ENCODE data around the gene SMURF1.

- TF ChIP-seq POLR2A (IDR thresholded peaks at IDR 0.05) (no peak), CTCF (IDR thresholded peaks at IDR 0.05 in 8 of 11, conservative IDR thresholded peaks at IDR 0.05 in 3 of 11) (no peak), POLR2AphosphoS5 (IDR thresholded peaks at IDR 0.05) (no peak)
These were observed 127.7 kb downstream of the SMURF1 start for GRCh38 chr7:99016196-99016595.
